Esophagus muscularis mucosa (tissue), 4 donors: ENCODE results near the gene CHKA. TPM values are rescaled to one million over a fixed set of nuclear protein-coding genes. Genes with fewer than 3 reads are reported as not detected.

Source experiments
- DNase-seq: peaks from one replicate; pipeline ENCODE4 v3.0.0-alpha.2; 2017; ENCODE audit errors: extremely low spot score
- H3K27ac ChIP-seq, 4 donors: fragments of 200-600 bp; sonication (generic); replicated peaks in 1 of 4; 1 replicate in 3 of 4; 2 replicates in 1 of 4; pipeline ENCODE4 v1.5.1; 2016 to 2019; ENCODE audit warnings: mild to moderate bottlenecking in 1 of 4
- H3K27me3 ChIP-seq, 4 donors: fragments of 200-600 bp; sonication (generic); one replicate each; pipeline versions ENCODE4 v1.5.1 to v1.6.0; 2016 to 2019
- H3K36me3 ChIP-seq, 4 donors: fragments of 200-600 bp; sonication (generic); one replicate each; pipeline ENCODE4 v1.5.1; 2016 to 2019
- H3K4me1 ChIP-seq, 4 donors: fragments of 200-600 bp; sonication (generic); one replicate each; pipeline ENCODE4 v1.5.1; 2016 to 2019
- H3K4me3 ChIP-seq, 4 donors: fragments of 200-600 bp; sonication (generic); 1 replicate in 2 of 4; 2 replicates in 2 of 4; pipeline ENCODE4 v1.5.1; 2016 to 2019; ENCODE audit warnings: mild to moderate bottlenecking in 4 of 4, moderate library complexity in 1 of 4
- H3K9me3 ChIP-seq, 4 donors: fragments of 200-600 bp; sonication (generic); 1 replicate in 3 of 4; 2 replicates in 1 of 4; pipeline ENCODE4 v1.5.1; 2016 to 2019
- EP300 ChIP-seq: sonication (generic); formaldehyde crosslinking; IDR thresholded peaks from one replicate; pipeline ENCODE4 v1.6.1; 2017; ENCODE audit warnings: antibody characterized with exemption
- POLR2A ChIP-seq: fragments of 450-650 bp; IDR thresholded peaks from one replicate; pipeline ENCODE4 v1.6.1; 2017; ENCODE audit warnings: antibody characterized with exemption, moderate library complexity, mild to moderate bottlenecking, low read depth
- POLR2AphosphoS5 ChIP-seq, 2 donors: sonication (generic); formaldehyde crosslinking; IDR thresholded peaks; one replicate each; pipeline ENCODE4 v1.6.1; 2017; ENCODE audit warnings: antibody characterized with exemption in 2 of 2
- WGBS: methylation state at CpG from one replicate; pipeline ENCODE4 v1.1.5; 2018; 5-methylcytosine and 5-hydroxymethylcytosine counted together
- intact Hi-C: fragments of 100-400 bp; cut with DNase I; formaldehyde crosslinking; loops from one replicate; pipeline ENCODE4 v1.15.1; 2023
- total RNA-seq, 4 donors: library from RNA; depleted of rRNA; stranded (reverse); fragments of >200 nt; gene quantifications; one replicate each; pipeline versions ENCODE4 v1.1.0 to v1.2.1, GENCODE V29; 2016
- TF ChIP-seq, protein P1 (sequence below), 3 experiments: fragments of 200-600 bp in 2 of 3; fragments of 450-650 bp in 1 of 3; sonication (generic) in 2 of 3; IDR thresholded peaks; one replicate each; pipeline ENCODE4 v1.5.1; 2017 to 2019; ENCODE audit warnings: antibody characterized with exemption in 3 of 3, mild to moderate bottlenecking in 2 of 3, moderate library complexity in 1 of 3

Gene CHKA
- total RNA-seq, 4 donors from 2014 or later, result 13.8 to 20.3 (median 18.3) TPM

DNA sequence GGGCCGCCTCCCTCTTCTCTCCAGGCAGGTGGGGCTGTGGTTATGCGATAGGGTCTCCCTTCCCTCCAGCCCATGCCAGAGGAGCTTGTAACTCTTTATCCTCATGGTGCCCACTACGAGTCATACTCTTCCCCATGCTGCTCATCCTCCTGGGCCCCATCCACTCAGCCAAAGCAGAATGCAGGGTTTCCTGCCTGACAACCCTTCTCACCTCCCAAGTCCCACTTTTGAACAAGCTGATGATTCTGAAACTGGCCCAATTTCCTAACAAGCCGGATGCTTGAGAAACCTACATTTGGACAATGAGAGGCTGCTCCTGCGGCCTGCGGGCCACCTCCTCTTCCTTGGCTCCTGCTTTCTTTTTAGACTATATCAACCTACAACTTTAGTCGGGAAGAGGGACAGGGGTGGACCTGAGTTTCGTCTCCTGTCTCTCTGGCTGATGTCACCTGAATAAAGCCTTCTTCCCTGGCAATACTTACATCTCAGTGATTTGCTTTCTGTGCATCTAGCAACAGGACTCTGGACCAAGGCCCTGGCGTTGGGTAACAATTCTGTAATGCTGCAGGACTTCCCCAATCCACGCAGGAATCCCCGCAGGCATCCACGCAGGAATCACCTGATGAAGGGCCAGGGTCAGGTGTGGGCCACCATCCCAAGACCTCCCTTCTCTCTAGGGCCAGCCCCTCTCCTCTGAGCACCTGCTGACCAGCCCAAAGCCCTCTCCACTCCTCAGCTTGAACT lies 92.2 kb downstream of the CHKA start:
- peaks cover 0 to 11% (median 0%) of the 10 kb centered on the region in 4 donors for H3K9me3 ChIP-seq
- no peak for TF ChIP-seq POLR2AphosphoS5 (IDR thresholded peaks at IDR 0.05)
- TF ChIP-seq EP300, result no peak
- TF ChIP-seq, protein P1, sequence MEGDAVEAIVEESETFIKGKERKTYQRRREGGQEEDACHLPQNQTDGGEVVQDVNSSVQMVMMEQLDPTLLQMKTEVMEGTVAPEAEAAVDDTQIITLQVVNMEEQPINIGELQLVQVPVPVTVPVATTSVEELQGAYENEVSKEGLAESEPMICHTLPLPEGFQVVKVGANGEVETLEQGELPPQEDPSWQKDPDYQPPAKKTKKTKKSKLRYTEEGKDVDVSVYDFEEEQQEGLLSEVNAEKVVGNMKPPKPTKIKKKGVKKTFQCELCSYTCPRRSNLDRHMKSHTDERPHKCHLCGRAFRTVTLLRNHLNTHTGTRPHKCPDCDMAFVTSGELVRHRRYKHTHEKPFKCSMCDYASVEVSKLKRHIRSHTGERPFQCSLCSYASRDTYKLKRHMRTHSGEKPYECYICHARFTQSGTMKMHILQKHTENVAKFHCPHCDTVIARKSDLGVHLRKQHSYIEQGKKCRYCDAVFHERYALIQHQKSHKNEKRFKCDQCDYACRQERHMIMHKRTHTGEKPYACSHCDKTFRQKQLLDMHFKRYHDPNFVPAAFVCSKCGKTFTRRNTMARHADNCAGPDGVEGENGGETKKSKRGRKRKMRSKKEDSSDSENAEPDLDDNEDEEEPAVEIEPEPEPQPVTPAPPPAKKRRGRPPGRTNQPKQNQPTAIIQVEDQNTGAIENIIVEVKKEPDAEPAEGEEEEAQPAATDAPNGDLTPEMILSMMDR (IDR thresholded peaks at IDR 0.05), result no peak
- TF ChIP-seq POLR2A, result no peak
- H3K36me3 ChIP-seq, result peaks cover 9 to 49% (median 21%) of the 10 kb centered on the region in 4 donors
- H3K4me1 ChIP-seq, result peaks cover 32 to 41% (median 37%) of the 10 kb centered on the region in 4 donors
- H3K27me3 ChIP-seq, result no peaks in the 10 kb centered on the region
- WGBS, result 89% methylated on average over 10 of the region's 12 CpGs
- no peak for DNase-seq
- no peak overlapping the region for H3K4me3 ChIP-seq
- no peak overlapping the region for H3K27ac ChIP-seq
- intact Hi-C loops, result no loop called here

DNA sequence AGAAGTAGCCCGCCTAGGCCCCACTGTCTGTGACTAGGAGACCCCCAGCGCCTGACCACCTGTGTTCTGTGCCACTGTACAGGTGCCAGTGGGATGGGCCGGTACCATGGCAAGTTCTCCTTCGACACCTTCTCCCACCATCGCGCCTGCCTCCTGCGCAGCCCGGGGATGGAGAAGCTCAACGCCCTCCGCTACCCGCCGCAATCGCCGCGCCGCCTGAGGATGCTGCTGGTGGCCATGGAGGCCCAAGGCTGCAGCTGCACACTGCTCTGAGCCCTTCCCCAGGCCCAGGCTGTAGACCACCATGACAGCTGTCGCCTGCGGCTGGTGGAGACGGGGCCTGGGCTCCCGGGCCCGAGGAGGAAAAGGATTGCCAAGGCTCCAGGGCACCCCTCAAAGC lies 93.5 kb downstream of the CHKA start:
- no peak overlapping the region for H3K27ac ChIP-seq
- intact Hi-C loops, result no loop called here
- no peak for DNase-seq
- no peak overlapping the region for H3K4me3 ChIP-seq
- no peak for TF ChIP-seq POLR2A
- TF ChIP-seq EP300, result no peak
- TF ChIP-seq, protein P1 (IDR thresholded peaks at IDR 0.05), result no peak
- no peak for TF ChIP-seq POLR2AphosphoS5 (IDR thresholded peaks at IDR 0.05)
- H3K36me3 ChIP-seq, result peaks cover 2 to 36% (median 9%) of the 10 kb centered on the region in 4 donors
- 92% methylated on average over 21 of the region's 21 CpGs for WGBS
- H3K4me1 ChIP-seq, result peaks cover 23 to 30% (median 27%) of the 10 kb centered on the region in 4 donors
- H3K27me3 ChIP-seq, result no peaks in the 10 kb centered on the region
- peaks cover 0 to 12% (median 0%) of the 10 kb centered on the region in 4 donors for H3K9me3 ChIP-seq

DNA sequence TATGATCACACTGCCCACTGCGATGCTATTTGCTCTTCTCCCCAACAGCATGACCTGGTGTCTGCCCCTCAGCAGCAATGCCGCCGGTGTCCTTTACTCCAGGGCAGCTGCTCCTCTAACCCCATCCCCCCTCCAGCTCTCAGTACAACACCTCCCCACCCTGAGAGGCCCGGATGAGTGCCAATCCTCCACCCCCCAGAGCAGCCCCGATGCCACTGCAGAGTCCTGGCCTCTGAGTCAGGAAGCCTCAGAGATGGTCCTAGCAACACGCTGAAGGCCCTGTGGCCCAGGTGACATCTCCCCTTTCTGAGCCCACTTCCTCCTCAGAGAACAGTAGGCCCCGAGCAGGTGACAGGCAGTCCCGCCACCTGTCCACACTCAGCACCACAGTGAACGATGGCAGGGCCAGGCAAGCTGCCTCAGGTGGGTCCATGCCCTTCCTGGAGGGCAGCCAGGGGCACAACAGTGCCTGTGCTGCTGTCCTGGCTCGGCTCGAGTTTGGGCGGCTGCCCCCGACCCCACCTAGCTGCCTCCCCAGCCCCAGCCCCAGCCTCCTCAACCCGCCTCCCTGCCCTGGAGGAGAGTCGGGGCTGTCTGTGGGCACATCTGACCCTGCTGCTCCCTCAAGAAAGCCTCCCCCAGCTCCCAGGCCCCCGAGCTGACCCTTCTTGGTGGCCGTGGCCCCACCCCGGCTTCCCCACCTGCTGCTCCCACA lies 94.6 kb downstream of the CHKA start:
- Histone ChIP-seq H3K4me1 (peaks cover 12 to 19% (median 16%) of the 10 kb centered on the region in 4 donors), H3K36me3 (peaks cover 0 to 40% (median 11%) of the 10 kb centered on the region in 4 donors), H3K27ac (no peak overlapping the region), H3K4me3 (no peak overlapping the region), H3K27me3 (no peaks in the 10 kb centered on the region), H3K9me3 (peaks cover 0 to 12% (median 0%) of the 10 kb centered on the region in 4 donors)
- 91% methylated on average over 4 of the region's 18 CpGs for WGBS
- no peak for TF ChIP-seq POLR2A
- TF ChIP-seq POLR2AphosphoS5 (IDR thresholded peaks at IDR 0.05), result no peak
- TF ChIP-seq, protein P1 (IDR thresholded peaks at IDR 0.05), result no peak
- intact Hi-C loops, result no loop called here
- no peak for DNase-seq

DNA sequence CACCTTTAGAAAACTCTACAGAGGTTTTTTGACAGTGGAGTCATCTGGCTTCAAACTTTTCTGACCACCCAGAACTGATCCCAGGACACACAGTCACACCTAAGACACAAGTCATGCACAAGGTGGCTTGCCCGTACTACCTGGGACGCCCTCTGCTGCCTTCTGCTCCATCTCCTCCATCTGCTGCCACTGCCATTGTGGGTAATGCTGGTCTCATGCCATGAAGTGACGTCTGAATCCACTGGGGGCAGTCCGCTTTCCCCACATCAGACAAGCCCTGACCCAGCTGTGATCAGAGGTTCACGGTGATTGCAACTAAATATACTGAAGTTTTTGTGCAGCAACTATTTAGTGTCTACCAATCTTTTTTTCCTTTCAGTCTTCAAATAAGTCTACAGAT lies 96.1 kb downstream of the CHKA start:
- no peaks in the 10 kb centered on the region for H3K27me3 ChIP-seq
- intact Hi-C loops, result no loop called here
- whole genome bisulfite sequencing, result 87% methylated on average over 5 of the region's 5 CpGs
- peaks cover 0 to 40% (median 11%) of the 10 kb centered on the region in 4 donors for H3K36me3 ChIP-seq
- TF ChIP-seq POLR2A (no peak), POLR2AphosphoS5 (IDR thresholded peaks at IDR 0.05) (no peak), EP300 (no peak)
- TF ChIP-seq, protein P1 (IDR thresholded peaks at IDR 0.05), result no peak
- H3K9me3 ChIP-seq, result peaks cover 0 to 12% (median 0%) of the 10 kb centered on the region in 4 donors
- DNase-seq, result no peak
- H3K27ac ChIP-seq, result no peak overlapping the region
- no peak overlapping the region for H3K4me3 ChIP-seq
- peaks cover 6 to 12% (median 10%) of the 10 kb centered on the region in 4 donors for H3K4me1 ChIP-seq
